ENCODE data around the gene IQSEC1.
A peak's percentile ranks its signal among the peaks of the same experiment; 100 is the strongest.

IQSEC1 gene

GRCh38 chr3:13083254-13083653, 10.0 kb upstream of the IQSEC1 start:
- Histone ChIP-seq H3K4ac (ENCODE audit: low read length) (no peak overlapping the region), H2AFZ (ENCODE audit: low read length) (no peak overlapping the region), H3K27me3 (ENCODE audit: control insufficient read depth in 3 of 3, insufficient read depth in 3 of 3, low read depth in 1 of 3, low read length in 3 of 3) (peaks cover 0 to 24% (median 0%) of the 10 kb centered on the region in 3 experiments), H2AK5ac (ENCODE audit: low read depth, low read length) (no peak overlapping the region), H3K9ac (ENCODE audit: low read depth, low read length, poor library complexity) (no peak overlapping the region), H3K4me2 (ENCODE audit: insufficient read depth, low read length, poor library complexity, severe bottlenecking) (no peak overlapping the region), H3K4me1 (ENCODE audit: control insufficient read depth in 2 of 2, insufficient read depth in 1 of 2, low read depth in 1 of 2, low read length in 2 of 2) (peaks cover 0 to 6% of the 10 kb centered on the region in 2 donors), H3K23ac (ENCODE audit: low read depth, low read length, poor library complexity) (no peak overlapping the region), H3K9me3 (replicated peaks in 1 of 2; ENCODE audit: control insufficient read depth in 2 of 2, insufficient read depth in 1 of 2, low read depth in 1 of 2, low read length in 2 of 2) (no peaks in the 10 kb centered on the region), H3K79me1 (ENCODE audit: low read depth, low read length) (no peaks in the 10 kb centered on the region), H3K18ac (ENCODE audit: low read length) (no peak overlapping the region), H2BK12ac (ENCODE audit: low read length) (no peak overlapping the region), H2BK5ac (ENCODE audit: low read length) (no peak overlapping the region), H3K27ac (replicated peaks; ENCODE audit: low read length) (no peak overlapping the region), H2BK15ac (ENCODE audit: low read length) (no peak overlapping the region), H2BK120ac (ENCODE audit: low read depth, low read length) (no peak overlapping the region), H4K8ac (ENCODE audit: low read depth, low read length) (no peak overlapping the region), H3K36me3 (replicated peaks in 1 of 2; ENCODE audit: control insufficient read depth in 2 of 2, insufficient read depth in 2 of 2, low read length in 2 of 2) (no peaks in the 10 kb centered on the region), H3K4me3 (ENCODE audit: low read length in 2 of 2) (peak overlapping the region in 1 of 2 donors; percentile 38), H4K91ac (ENCODE audit: low read depth, low read length, poor library complexity) (no peak overlapping the region), H3K14ac (ENCODE audit: low read length) (no peak overlapping the region)
- DNase-seq (ENCODE audit: low spot score), result no peak
- no CpG with 5 or more reads among the region's 6 CpGs for WGBS, 2 donors (ENCODE audit: extremely low coverage in 2 of 2, insufficient read length in 2 of 2, insufficient replicate concordance in 1 of 2)

- H3K27me3 ChIP-seq (ENCODE audit: control insufficient read depth in 3 of 3, insufficient read depth in 3 of 3, low read depth in 1 of 3, low read length in 3 of 3), result peaks cover 0 to 27% (median 0%) of the 10 kb centered on the region in 3 experiments
- H2AK5ac ChIP-seq (ENCODE audit: low read depth, low read length), result no peak overlapping the region
- H3K4ac ChIP-seq (ENCODE audit: low read length), result no peak overlapping the region
- H3K9ac ChIP-seq (ENCODE audit: low read depth, low read length, poor library complexity), result no peak overlapping the region
- H2BK120ac ChIP-seq (ENCODE audit: low read depth, low read length), result no peak overlapping the region
- no peak overlapping the region for H3K18ac ChIP-seq (ENCODE audit: low read length)
- H2BK15ac ChIP-seq (ENCODE audit: low read length), result no peak overlapping the region
- H2BK12ac ChIP-seq (ENCODE audit: low read length), result no peak overlapping the region
- H2BK5ac ChIP-seq (ENCODE audit: low read length), result peak overlapping the region; percentile 12
- no peak overlapping the region for H3K4me3 ChIP-seq (ENCODE audit: low read length in 2 of 2)
- peaks cover under 1 to 4% of the 10 kb centered on the region in 2 donors for H3K4me1 ChIP-seq (ENCODE audit: control insufficient read depth in 2 of 2, insufficient read depth in 1 of 2, low read depth in 1 of 2, low read length in 2 of 2)
- no peak overlapping the region for H4K91ac ChIP-seq (ENCODE audit: low read depth, low read length, poor library complexity)
- H2AFZ ChIP-seq (ENCODE audit: low read length), result no peak overlapping the region
- peak overlapping the region; percentile 59 for H3K23ac ChIP-seq (ENCODE audit: low read depth, low read length, poor library complexity)
- H3K27ac ChIP-seq (replicated peaks; ENCODE audit: low read length), result no peak overlapping the region
- no peaks in the 10 kb centered on the region for H3K9me3 ChIP-seq (replicated peaks in 1 of 2; ENCODE audit: control insufficient read depth in 2 of 2, insufficient read depth in 1 of 2, low read depth in 1 of 2, low read length in 2 of 2)
- no peaks in the 10 kb centered on the region for H3K36me3 ChIP-seq (replicated peaks in 1 of 2; ENCODE audit: control insufficient read depth in 2 of 2, insufficient read depth in 2 of 2, low read length in 2 of 2)
- WGBS, 2 donors (ENCODE audit: extremely low coverage in 2 of 2, insufficient read length in 2 of 2, insufficient replicate concordance in 1 of 2), result no CpG with 5 or more reads among the region's 13 CpGs
- no peak overlapping the region for H3K4me2 ChIP-seq (ENCODE audit: insufficient read depth, low read length, poor library complexity, severe bottlenecking)
- DNase-seq (ENCODE audit: low spot score), result no peak
- H4K8ac ChIP-seq (ENCODE audit: low read depth, low read length), result no peak overlapping the region
- no peak overlapping the region for H3K14ac ChIP-seq (ENCODE audit: low read length)
- H3K79me1 ChIP-seq (ENCODE audit: low read depth, low read length), result no peaks in the 10 kb centered on the region
These were observed 9.4 kb upstream of the IQSEC1 start for GRCh38 chr3:13082677-13083076.

GRCh38 chr3:13081603-13082360, 8.6 kb upstream of the IQSEC1 start:
- Histone ChIP-seq H2AK5ac (ENCODE audit: low read depth, low read length) (no peak overlapping the region), H2BK12ac (ENCODE audit: low read length) (no peak overlapping the region), H4K8ac (ENCODE audit: low read depth, low read length) (no peak overlapping the region), H3K4me2 (ENCODE audit: insufficient read depth, low read length, poor library complexity, severe bottlenecking) (no peak overlapping the region), H2BK120ac (ENCODE audit: low read depth, low read length) (no peak overlapping the region), H3K27me3 (ENCODE audit: control insufficient read depth in 3 of 3, insufficient read depth in 3 of 3, low read depth in 1 of 3, low read length in 3 of 3) (peaks cover 0 to 34% (median 0%) of the 10 kb centered on the region in 3 experiments), H4K91ac (ENCODE audit: low read depth, low read length, poor library complexity) (no peak overlapping the region), H3K4me1 (ENCODE audit: control insufficient read depth in 2 of 2, insufficient read depth in 1 of 2, low read depth in 1 of 2, low read length in 2 of 2) (peaks cover 2 to 4% of the 10 kb centered on the region in 2 donors), H3K27ac (replicated peaks; ENCODE audit: low read length) (no peak overlapping the region), H3K9ac (ENCODE audit: low read depth, low read length, poor library complexity) (peak overlapping the region; percentile 54), H3K4me3 (ENCODE audit: low read length in 2 of 2) (no peak overlapping the region), H3K14ac (ENCODE audit: low read length) (no peak overlapping the region), H3K4ac (ENCODE audit: low read length) (no peak overlapping the region), H3K79me1 (ENCODE audit: low read depth, low read length) (no peaks in the 10 kb centered on the region), H2BK15ac (ENCODE audit: low read length) (no peak overlapping the region), H3K23ac (ENCODE audit: low read depth, low read length, poor library complexity) (peak overlapping the region; percentile 59), H3K9me3 (replicated peaks in 1 of 2; ENCODE audit: control insufficient read depth in 2 of 2, insufficient read depth in 1 of 2, low read depth in 1 of 2, low read length in 2 of 2) (no peaks in the 10 kb centered on the region), H3K36me3 (replicated peaks in 1 of 2; ENCODE audit: control insufficient read depth in 2 of 2, insufficient read depth in 2 of 2, low read length in 2 of 2) (no peaks in the 10 kb centered on the region), H2AFZ (ENCODE audit: low read length) (no peak overlapping the region), H3K18ac (ENCODE audit: low read length) (peak overlapping the region; percentile 28), H2BK5ac (ENCODE audit: low read length) (peak overlapping the region; percentile 12)
- no CpG with 5 or more reads among the region's 23 CpGs for WGBS, 2 donors (ENCODE audit: extremely low coverage in 2 of 2, insufficient read length in 2 of 2, insufficient replicate concordance in 1 of 2)
- DNase-seq (ENCODE audit: low spot score), result no peak

- no peak overlapping the region for H4K91ac ChIP-seq (ENCODE audit: low read depth, low read length, poor library complexity)
- H2AK5ac ChIP-seq (ENCODE audit: low read depth, low read length), result no peak overlapping the region
- no CpG with 5 or more reads among the region's 8 CpGs for WGBS, 2 donors (ENCODE audit: extremely low coverage in 2 of 2, insufficient read length in 2 of 2, insufficient replicate concordance in 1 of 2)
- peaks cover 0 to 39% (median 0%) of the 10 kb centered on the region in 3 experiments for H3K27me3 ChIP-seq (ENCODE audit: control insufficient read depth in 3 of 3, insufficient read depth in 3 of 3, low read depth in 1 of 3, low read length in 3 of 3)
- no peak for DNase-seq (ENCODE audit: low spot score)
- H4K8ac ChIP-seq (ENCODE audit: low read depth, low read length), result no peak overlapping the region
- H3K27ac ChIP-seq (replicated peaks; ENCODE audit: low read length), result no peak overlapping the region
- H3K79me1 ChIP-seq (ENCODE audit: low read depth, low read length), result no peaks in the 10 kb centered on the region
- H3K9ac ChIP-seq (ENCODE audit: low read depth, low read length, poor library complexity), result no peak overlapping the region
- H2BK120ac ChIP-seq (ENCODE audit: low read depth, low read length), result no peak overlapping the region
- H2BK12ac ChIP-seq (ENCODE audit: low read length), result no peak overlapping the region
- no peak overlapping the region for H2BK5ac ChIP-seq (ENCODE audit: low read length)
- no peak overlapping the region for H3K4ac ChIP-seq (ENCODE audit: low read length)
- no peak overlapping the region for H3K4me2 ChIP-seq (ENCODE audit: insufficient read depth, low read length, poor library complexity, severe bottlenecking)
- H3K23ac ChIP-seq (ENCODE audit: low read depth, low read length, poor library complexity), result no peak overlapping the region
- no peaks in the 10 kb centered on the region for H3K36me3 ChIP-seq (replicated peaks in 1 of 2; ENCODE audit: control insufficient read depth in 2 of 2, insufficient read depth in 2 of 2, low read length in 2 of 2)
- no peak overlapping the region for H3K14ac ChIP-seq (ENCODE audit: low read length)
- H3K4me1 ChIP-seq (ENCODE audit: control insufficient read depth in 2 of 2, insufficient read depth in 1 of 2, low read depth in 1 of 2, low read length in 2 of 2), result peaks cover 2 to 4% of the 10 kb centered on the region in 2 donors
- H3K18ac ChIP-seq (ENCODE audit: low read length), result peak overlapping the region; percentile 11
- no peaks in the 10 kb centered on the region for H3K9me3 ChIP-seq (replicated peaks in 1 of 2; ENCODE audit: control insufficient read depth in 2 of 2, insufficient read depth in 1 of 2, low read depth in 1 of 2, low read length in 2 of 2)
- H2BK15ac ChIP-seq (ENCODE audit: low read length), result no peak overlapping the region
- H2AFZ ChIP-seq (ENCODE audit: low read length), result no peak overlapping the region
- H3K4me3 ChIP-seq (ENCODE audit: low read length in 2 of 2), result no peak overlapping the region
These were observed 7.4 kb upstream of the IQSEC1 start for GRCh38 chr3:13080591-13080990.
